Measurements from ENCODE around the gene PPFIA4.
A peak's percentile ranks its signal among the peaks of the same experiment; 100 is the strongest.
"Not testable (repeated sequence)": the region's sequence is repeated elsewhere in the genome, so short reads cannot be mapped to it uniquely, and the experiment has no call there.

Gene PPFIA4

GRCh38 chr1:203026031-203026665 is at the start of gene PPFIA4:
TSS of gene PPFIA4 (plus strand) at chr1:203026491. CDS start at chr1:203039009, 12,518 bp downstream.
- peak in 55 of 58 donors; percentile 36 to 93 (median 78) for DNase-seq

DNA sequence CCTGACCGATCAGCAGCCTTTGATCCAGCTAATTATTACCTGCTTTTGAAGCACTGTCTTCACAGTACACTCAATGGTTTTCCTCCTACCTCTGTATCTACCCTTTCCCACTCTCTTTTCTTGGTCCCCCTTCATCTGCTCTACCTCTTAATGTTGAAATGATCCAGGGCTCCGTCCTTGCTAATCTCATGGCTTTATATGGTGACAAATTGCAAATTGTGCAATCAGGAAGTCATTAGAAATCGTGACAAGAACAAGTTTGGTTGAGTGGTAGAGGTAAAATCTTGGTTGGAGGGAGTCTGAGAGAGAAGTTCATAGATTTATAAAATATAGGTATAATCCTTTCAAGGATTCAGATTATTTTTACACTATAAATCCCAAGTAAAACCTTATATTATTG is 49.7 kb upstream of the PPFIA4 start:
- no peak for DNase-seq

- no peak for DNase-seq
These were observed 46.8 kb upstream of the PPFIA4 start for GRCh38 chr1:202979459-202979858.

GRCh38 chr1:202981939-202982338 is 44.4 kb upstream of the PPFIA4 start:
- DNase-seq: no peak

DNA sequence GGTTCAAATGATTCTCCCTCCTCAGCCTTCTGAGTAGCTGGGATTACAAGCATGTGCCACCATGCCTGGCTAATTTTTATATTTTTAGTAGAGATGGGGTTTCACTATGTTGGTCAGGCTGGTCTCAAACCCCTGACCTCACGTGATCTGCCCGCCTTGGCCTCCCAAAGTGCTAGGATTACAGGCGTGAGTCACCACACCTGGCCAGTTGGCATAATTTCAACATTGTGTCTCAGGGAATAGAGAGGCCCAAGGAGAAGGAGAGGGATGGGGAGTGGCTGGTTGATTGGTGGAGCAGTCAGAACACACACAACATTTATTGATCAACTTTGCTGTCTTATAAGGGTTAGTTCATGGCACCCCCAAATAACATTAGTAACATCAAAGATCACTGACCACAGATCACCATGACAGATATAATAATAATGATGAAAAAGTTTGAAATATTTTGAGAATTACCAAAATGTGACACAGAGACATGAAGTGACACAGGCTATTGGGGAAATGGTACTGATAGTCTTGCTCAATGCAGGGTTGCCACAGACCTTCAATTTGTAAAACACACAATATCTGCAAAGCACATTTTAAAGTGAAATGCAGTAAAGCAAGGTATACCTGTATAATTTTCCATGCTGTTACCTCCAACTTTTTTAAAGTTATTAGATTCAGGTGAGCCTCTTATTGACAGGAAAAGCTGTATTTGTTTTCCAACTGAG is 43.4 kb upstream of the PPFIA4 start:
- no peak for DNase-seq

- DNase-seq: not testable (repeated sequence)
These were observed 40.2 kb upstream of the PPFIA4 start for GRCh38 chr1:202986120-202986519.

GRCh38 chr1:202987255-202987654 is 39.0 kb upstream of the PPFIA4 start:
- DNase-seq: no peak

- DNase-seq: no peak
These were observed 38.2 kb upstream of the PPFIA4 start for GRCh38 chr1:202987922-202988583.

GRCh38 chr1:202989879-202990278 is 36.4 kb upstream of the PPFIA4 start:
- DNase-seq: no peak

- DNase-seq: no peak
These were observed 35.2 kb upstream of the PPFIA4 start for GRCh38 chr1:202991112-202991511.

DNA sequence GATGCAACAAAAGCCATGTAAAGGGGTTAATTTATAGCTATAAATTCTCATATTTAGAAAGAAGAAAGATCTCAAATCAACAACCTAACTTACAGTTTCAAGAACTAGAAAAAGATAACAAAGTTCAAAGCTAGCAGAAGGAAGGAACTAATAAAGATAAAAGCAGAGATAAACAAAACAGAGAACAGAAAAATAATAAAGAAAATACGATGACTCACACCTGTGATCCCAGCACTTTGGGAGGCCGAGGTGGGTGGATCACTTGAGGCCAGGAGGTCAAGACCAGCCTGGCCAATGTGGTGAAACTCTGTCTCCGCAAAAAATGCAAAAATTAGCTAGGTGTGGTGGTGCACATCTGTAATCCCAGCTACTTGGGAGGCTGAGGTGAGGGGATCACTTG is 31.5 kb upstream of the PPFIA4 start:
- DNase-seq: no peak

DNA sequence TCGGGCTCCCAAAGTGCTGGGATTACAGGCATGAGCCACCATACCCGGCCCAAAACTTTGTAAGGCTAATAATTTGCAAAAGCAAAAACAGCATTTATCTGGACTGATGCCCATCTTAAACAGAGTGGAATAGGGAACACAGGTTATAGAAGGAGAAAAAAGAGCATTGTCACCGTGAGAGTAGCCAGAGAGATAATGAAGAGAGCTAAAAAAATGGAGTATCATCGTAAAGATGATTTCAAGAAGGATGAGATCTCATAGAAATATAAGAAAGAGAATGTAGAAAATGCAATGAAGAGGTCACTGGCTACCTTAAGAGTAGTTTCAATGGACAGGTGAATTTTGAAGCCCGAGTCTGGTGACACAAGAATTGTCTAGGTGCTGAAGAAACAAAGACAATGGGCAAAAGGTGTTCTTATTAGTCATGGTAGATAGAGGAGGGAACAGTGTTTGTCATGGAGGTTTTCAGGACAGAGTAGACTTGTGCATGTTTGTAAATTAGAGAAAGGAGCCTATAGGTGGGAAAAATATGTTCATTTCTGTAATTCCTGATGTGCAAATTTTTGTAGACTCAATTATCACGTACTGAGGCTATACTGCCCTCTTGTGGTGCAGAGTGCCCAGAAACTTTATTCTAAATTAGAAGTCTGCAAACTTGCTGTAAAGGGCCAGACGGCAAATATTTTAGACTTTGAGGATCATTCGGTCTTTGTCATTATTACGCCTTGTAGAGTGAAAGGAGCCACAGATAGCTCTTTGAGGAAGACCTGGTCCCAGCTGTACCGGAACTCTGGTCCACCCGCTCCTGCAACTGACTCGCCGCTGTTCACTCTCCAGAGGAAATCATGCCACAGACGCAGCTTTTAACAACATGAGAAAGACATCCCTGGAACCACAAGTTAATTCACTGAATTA is 27.2 kb upstream of the PPFIA4 start:
- peak in 22 of 58 donors; percentile 0 to 60 (median 7) for DNase-seq

DNA sequence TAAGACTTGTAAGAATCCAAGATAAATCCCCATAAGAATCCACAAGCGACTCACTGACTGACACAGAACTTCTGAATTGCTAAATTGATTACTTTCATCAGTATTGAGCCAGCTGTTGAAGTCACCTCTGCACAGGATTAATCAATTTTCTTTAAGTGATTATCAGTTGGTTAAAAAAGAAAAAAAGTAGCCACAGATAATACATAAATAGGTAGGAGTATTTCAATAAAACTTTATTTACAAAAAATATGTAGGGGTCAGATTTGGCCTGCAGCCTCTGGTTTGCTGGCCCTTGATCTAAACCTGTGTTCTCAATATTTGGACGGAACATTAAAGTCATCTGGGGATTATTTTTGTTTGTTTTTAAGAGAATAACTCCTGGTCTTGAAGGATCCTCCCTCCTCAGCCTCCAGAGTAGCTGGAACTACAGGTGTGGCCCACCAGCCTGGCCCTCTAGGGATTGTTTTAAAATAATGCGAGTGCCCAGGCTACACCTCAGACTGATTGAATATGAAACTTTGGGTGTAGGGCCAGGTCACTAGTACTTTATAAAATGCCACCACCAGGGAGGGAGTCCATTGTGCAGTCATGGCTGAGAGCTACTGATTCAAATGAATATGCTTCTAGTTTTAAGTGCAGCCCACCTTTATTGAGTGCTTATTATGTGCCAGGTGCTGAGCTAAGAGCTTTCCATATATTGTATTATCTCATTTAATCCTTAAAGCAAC is 25.9 kb upstream of the PPFIA4 start:
- no peak for DNase-seq

- no peak for DNase-seq
These were observed 24.3 kb upstream of the PPFIA4 start for GRCh38 chr1:203001986-203002385.

- DNase-seq: no peak
These were observed 23.3 kb upstream of the PPFIA4 start for GRCh38 chr1:203002951-203003350.

GRCh38 chr1:203005395-203006142 is 20.7 kb upstream of the PPFIA4 start:
- not testable (repeated sequence) for DNase-seq

GRCh38 chr1:203006948-203007871 is 19.1 kb upstream of the PPFIA4 start, which contains the start of gene TMEM183A:
TSS of gene TMEM183A (plus strand) at chr1:203007374. CDS start at chr1:203007466, 92 bp downstream.
- peak; percentile 63 to 97 (median 92) for DNase-seq

DNA sequence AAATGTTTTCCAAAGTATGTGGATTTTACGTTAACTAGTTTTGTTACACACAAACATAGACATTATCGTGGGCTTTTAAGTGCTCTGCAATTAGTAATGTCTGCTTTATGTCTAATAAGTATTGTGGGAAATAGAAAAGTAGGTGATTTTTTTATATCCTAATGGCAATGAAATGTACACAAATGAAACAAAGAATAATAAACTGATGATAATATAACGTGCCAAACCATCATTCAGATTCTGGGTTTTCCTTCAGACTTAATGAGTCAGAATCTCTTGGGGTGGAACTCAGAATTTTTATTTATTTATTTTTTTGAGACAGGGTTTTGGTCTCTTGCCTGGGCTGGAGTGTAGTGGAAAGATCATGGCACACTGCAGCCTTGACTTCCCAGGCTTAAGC is 17.1 kb upstream of the PPFIA4 start:
- DNase-seq: no peak

- no peak for DNase-seq
These were observed 14.7 kb upstream of the PPFIA4 start for GRCh38 chr1:203011582-203011981.

All from anterior cingulate cortex (tissue), 58 donors.